Stimulated activated CD8-positive, alpha-beta memory T cell treated with anti-CD3 and anti-CD28 coated beads, Interleukin-12 subunit alpha, Interleukin-12 subunit beta, amount 100 ng/mL, for 24 hours (primary cell): ENCODE measurements around the gene GAGE12E.
"Not testable (repeated sequence)": the region's sequence is repeated elsewhere in the genome, so short reads cannot be mapped to it uniquely, and the experiment has no call there.

Experiments used
- DNase-seq: peaks from one replicate; pipeline ENCODE4 v3.0.0-alpha.2; 2020; ENCODE audit errors: extremely low read depth

GAGE12E gene

GRCh38 chrX:49550989-49551388, at the start of gene GAGE12E:
TSS of gene GAGE12E (plus strand) at chrX:49551289. CDS start at chrX:49552444, 1,155 bp downstream.
- DNase-seq = not testable (repeated sequence)

- not testable (repeated sequence) for DNase-seq
These were observed 19.2 kb upstream of the GAGE12E start, which contains the start of gene GAGE12C for GRCh38 chrX:49531877-49532276. TSS of gene GAGE12C (plus strand) at chrX:49532177. CDS start at chrX:49533332, 1,155 bp downstream.

GRCh38 chrX:49541433-49541832, 9.7 kb upstream of the GAGE12E start, which contains the start of gene GAGE12D:
TSS of gene GAGE12D (plus strand) at chrX:49541733. CDS start at chrX:49542888, 1,155 bp downstream.
- DNase-seq = not testable (repeated sequence)

- DNase-seq = not testable (repeated sequence)
These were observed 9.5 kb downstream of the GAGE12E start, which contains the start of gene GAGE12F for GRCh38 chrX:49560542-49560941. TSS of gene GAGE12F (plus strand) at chrX:49560842. CDS start at chrX:49561997, 1,155 bp downstream.

GRCh38 chrX:49568728-49569127, 17.6 kb downstream of the GAGE12E start:
- not testable (repeated sequence) for DNase-seq

GRCh38 chrX:49569152-49569551, 18.1 kb downstream of the GAGE12E start:
- not testable (repeated sequence) for DNase-seq

- not testable (repeated sequence) for DNase-seq
These were observed 19.0 kb downstream of the GAGE12E start, which contains the start of gene GAGE12G for GRCh38 chrX:49570100-49570499. TSS of gene GAGE12G (plus strand) at chrX:49570400. CDS start at chrX:49571555, 1,155 bp downstream.

GRCh38 chrX:49579649-49580048, 28.6 kb downstream of the GAGE12E start, which contains the start of gene GAGE12H:
TSS of gene GAGE12H (plus strand) at chrX:49579949. CDS start at chrX:49581104, 1,155 bp downstream.
- DNase-seq = not testable (repeated sequence)

- not testable (repeated sequence) for DNase-seq
These were observed 38.1 kb downstream of the GAGE12E start, which contains the start of gene GAGE2A for GRCh38 chrX:49589196-49589595. TSS of gene GAGE2A (plus strand) at chrX:49589496. CDS start at chrX:49590651, 1,155 bp downstream.

GRCh38 chrX:49589769-49590478, 38.8 kb downstream of the GAGE12E start:
- not testable (repeated sequence) for DNase-seq

GRCh38 chrX:49590488-49590887, 39.4 kb downstream of the GAGE12E start:
- DNase-seq = not testable (repeated sequence)

- DNase-seq = not testable (repeated sequence)
These were observed 47.6 kb downstream of the GAGE12E start, which contains the start of gene GAGE1 for GRCh38 chrX:49598720-49599119. TSS of gene GAGE1 (plus strand) at chrX:49599020. CDS start at chrX:49600175, 1,155 bp downstream.
